ENCODE data around the gene AKNA.

DNA sequence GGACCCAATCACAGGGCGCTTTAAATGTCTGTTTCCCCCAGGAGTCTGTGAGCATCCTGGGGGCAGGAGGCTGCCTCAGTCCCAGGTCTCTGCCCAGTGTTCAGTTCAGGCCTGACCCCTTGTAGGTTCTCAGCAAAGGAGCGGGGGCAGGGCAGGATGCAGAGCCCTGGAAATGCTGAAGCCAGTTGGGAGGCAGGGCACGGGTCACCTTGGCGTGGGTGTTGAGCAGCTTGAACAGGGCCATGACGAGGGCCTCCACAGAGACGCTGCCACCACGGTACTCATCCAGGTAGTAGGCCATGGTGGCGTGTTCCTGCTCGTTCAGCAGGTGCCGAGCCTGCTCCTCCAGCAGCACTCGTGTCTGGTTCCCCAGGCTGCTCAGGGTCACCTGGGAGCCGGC is 36.3 kb upstream of the AKNA start:
- TF ChIP-seq, protein P1, sequence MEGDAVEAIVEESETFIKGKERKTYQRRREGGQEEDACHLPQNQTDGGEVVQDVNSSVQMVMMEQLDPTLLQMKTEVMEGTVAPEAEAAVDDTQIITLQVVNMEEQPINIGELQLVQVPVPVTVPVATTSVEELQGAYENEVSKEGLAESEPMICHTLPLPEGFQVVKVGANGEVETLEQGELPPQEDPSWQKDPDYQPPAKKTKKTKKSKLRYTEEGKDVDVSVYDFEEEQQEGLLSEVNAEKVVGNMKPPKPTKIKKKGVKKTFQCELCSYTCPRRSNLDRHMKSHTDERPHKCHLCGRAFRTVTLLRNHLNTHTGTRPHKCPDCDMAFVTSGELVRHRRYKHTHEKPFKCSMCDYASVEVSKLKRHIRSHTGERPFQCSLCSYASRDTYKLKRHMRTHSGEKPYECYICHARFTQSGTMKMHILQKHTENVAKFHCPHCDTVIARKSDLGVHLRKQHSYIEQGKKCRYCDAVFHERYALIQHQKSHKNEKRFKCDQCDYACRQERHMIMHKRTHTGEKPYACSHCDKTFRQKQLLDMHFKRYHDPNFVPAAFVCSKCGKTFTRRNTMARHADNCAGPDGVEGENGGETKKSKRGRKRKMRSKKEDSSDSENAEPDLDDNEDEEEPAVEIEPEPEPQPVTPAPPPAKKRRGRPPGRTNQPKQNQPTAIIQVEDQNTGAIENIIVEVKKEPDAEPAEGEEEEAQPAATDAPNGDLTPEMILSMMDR (conservative IDR thresholded peaks at IDR 0.05), result no peak
- TF ChIP-seq EZH2 (IDR thresholded peaks at IDR 0.05; ENCODE audit: low read depth), result no peak

Data from PC-9 (cell line).